ENCODE data around the gene HSBP1L1.

GRCh38 chr18:79952996-79953559 lies 11.4 kb upstream of the HSBP1L1 start:
- TF ChIP-seq CTCF (IDR thresholded peaks at IDR 0.05; ENCODE audit: insufficient read depth, low read depth, low read length) (no peak), EZH2 (IDR thresholded peaks at IDR 0.05; ENCODE audit: insufficient read depth, low read length) (no peak)
